LNCaP clone FGC (cell line): Measurements from ENCODE around the gene NMBR.
A peak's percentile ranks its signal among the peaks of the same experiment; 100 is the strongest.
"Not testable (repeated sequence)": the region's sequence is repeated elsewhere in the genome, so short reads cannot be mapped to it uniquely, and the experiment has no call there.

Experiments used
- DNase-seq: peaks from one replicate; pipeline ENCODE4 v3.0.0-alpha.2; 2011; ENCODE audit warnings: low read depth
- H3K4me3 ChIP-seq: 2 replicates; pipeline ENCODE4 v1.5.1; 2011; ENCODE audit warnings: mild to moderate bottlenecking, low read depth, low read length, control low read depth
- CTCF ChIP-seq: IDR thresholded peaks from 2 replicates; pipeline ENCODE4 v1.5.1; 2012; ENCODE audit warnings: mild to moderate bottlenecking; ENCODE audit not compliant: control insufficient read depth, insufficient read depth; ENCODE audit errors: extremely low read depth

NMBR gene

GRCh38 chr6:142130814-142131213 lies 16.1 kb downstream of the NMBR start:
- DNase-seq = no peak
- TF ChIP-seq CTCF = no peak

DNA sequence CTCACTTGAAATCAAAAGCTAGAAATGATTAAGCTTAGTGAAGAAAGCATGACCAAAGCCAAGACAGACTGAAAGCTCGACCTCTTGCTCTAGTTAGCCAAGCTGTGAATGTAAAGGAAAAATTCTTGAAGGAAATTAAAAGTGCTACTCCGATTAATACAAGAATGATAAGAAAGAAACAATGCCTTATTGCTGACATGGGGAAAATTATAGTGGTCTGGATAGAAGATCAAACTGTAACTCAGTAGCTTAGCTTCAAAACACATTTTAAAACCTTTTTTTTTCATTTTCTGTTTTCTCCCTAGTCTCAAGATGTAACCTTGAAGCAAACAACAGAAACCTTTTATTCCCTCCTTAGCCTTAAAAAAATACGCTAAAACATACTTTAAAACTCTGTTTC lies 25.6 kb downstream of the NMBR start:
- no peak for DNase-seq
- H3K4me3 ChIP-seq = no peak overlapping the region
- no peak for TF ChIP-seq CTCF

More at GRCh38 chr6:142130814-142131213, 16.1 kb downstream of the NMBR start:
- H3K4me3 ChIP-seq = no peak overlapping the region

DNA sequence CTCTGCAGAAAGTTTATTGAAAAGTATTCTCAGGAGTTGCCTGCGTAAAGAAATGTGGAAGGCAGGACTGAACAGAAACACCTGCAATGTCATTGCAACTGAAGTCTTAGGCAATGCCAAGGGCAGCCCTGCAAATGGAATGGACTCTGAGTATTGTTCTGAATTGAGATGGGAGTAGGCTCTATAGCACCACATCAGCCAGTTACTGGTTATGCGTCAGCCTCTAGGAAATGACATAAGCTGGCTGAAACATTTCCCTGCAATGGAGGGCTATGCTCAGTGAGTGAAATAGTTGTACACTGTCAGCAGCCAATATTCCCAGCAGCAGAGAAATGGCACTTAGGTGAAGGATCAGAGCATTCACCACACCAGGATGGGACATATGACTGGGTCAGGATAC lies 28.0 kb downstream of the NMBR start:
- no peak for DNase-seq
- TF ChIP-seq CTCF = no peak
- H3K4me3 ChIP-seq = no peak overlapping the region

- no peak overlapping the region for H3K4me3 ChIP-seq
- no peak for TF ChIP-seq CTCF
- DNase-seq = no peak
These were observed 28.6 kb downstream of the NMBR start for GRCh38 chr6:142118328-142118727.

- no peak for DNase-seq
- no peak for TF ChIP-seq CTCF
- no peak overlapping the region for H3K4me3 ChIP-seq
These were observed 29.6 kb downstream of the NMBR start for GRCh38 chr6:142117366-142117765.

DNA sequence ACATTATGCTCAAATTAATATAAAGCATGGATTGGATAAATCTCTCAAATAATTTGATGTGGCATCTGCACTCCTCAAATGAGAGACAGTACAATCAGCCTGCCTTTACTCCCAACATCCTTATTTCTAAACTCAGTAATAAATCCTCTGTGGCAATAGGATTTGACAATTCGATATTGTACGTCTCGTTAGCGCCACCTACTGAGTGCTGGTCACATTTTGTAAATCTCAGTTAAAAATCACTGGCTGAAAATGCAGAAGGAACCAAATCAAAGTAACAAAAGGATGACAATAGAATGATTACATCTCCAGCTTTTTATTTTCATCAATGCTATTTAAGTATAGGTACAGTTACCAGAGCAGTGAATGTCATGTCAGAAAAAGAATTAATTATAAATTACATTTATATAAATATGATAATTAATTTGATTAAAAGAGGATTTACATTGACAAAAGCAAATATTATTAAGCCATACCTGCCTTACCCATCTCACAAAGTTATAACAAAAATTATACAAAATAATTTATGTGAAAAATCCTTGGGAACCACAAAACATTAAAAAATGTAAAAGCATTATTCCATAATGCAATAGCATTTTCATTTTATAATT lies 34.4 kb downstream of the NMBR start:
- TF ChIP-seq CTCF = peak; percentile 81
- DNase-seq = peak; percentile 65
- H3K4me3 ChIP-seq = no peak overlapping the region

GRCh38 chr6:142110820-142111219 lies 36.1 kb downstream of the NMBR start:
- not testable (repeated sequence) for H3K4me3 ChIP-seq, DNase-seq

GRCh38 chr6:142104820-142105219 lies 42.1 kb downstream of the NMBR start:
- DNase-seq, H3K4me3 ChIP-seq: not testable (repeated sequence)
